CD4-positive, alpha-beta T cell treated with Interferon alpha-2 for 1 hour (primary cell): ENCODE results near the gene AUTS2.
A peak's percentile ranks its signal among the peaks of the same experiment; 100 is the strongest.

Experiments used
- DNase-seq, 2 donors: peaks; one replicate each; pipeline ENCODE4 v3.0.0-alpha.2; 2020 to 2022

Gene AUTS2

GRCh38 chr7:70159121-70159520 is 560.8 kb downstream of the AUTS2 start:
- DNase-seq, result no peak

- DNase-seq, result no peak
Measured at GRCh38 chr7:70165477-70166170, 567.3 kb downstream of the AUTS2 start.

- DNase-seq, result no peak
Measured at GRCh38 chr7:70171369-70171920, 573.2 kb downstream of the AUTS2 start.

- DNase-seq, result no peak
Measured at GRCh38 chr7:70177166-70177565, 578.9 kb downstream of the AUTS2 start.

GRCh38 chr7:70178211-70178610 is 579.9 kb downstream of the AUTS2 start:
- DNase-seq, result no peak

GRCh38 chr7:70178787-70179186 is 580.5 kb downstream of the AUTS2 start:
- no peak for DNase-seq

GRCh38 chr7:70182521-70182920 is 584.2 kb downstream of the AUTS2 start:
- no peak for DNase-seq

- no peak for DNase-seq
Measured at GRCh38 chr7:70183278-70183677, 585.0 kb downstream of the AUTS2 start.

GRCh38 chr7:70188901-70189650 is 590.8 kb downstream of the AUTS2 start:
- no peak for DNase-seq

GRCh38 chr7:70189776-70190175 is 591.5 kb downstream of the AUTS2 start:
- no peak for DNase-seq

GRCh38 chr7:70190281-70190680 is 592.0 kb downstream of the AUTS2 start:
- DNase-seq, result no peak

GRCh38 chr7:70193514-70193913 is 595.2 kb downstream of the AUTS2 start:
- peak in 1 of 2 donors; percentile 17 for DNase-seq

- DNase-seq, result no peak
Measured at GRCh38 chr7:70208236-70209063, 610.2 kb downstream of the AUTS2 start.

- DNase-seq, result no peak
Measured at GRCh38 chr7:70210200-70210935, 612.1 kb downstream of the AUTS2 start.

GRCh38 chr7:70210936-70211310 is 612.6 kb downstream of the AUTS2 start:
- DNase-seq, result no peak

- DNase-seq, result no peak
Measured at GRCh38 chr7:70212281-70212680, 614.0 kb downstream of the AUTS2 start.

- DNase-seq, result no peak
Measured at GRCh38 chr7:70214071-70214470, 615.8 kb downstream of the AUTS2 start.

GRCh38 chr7:70215491-70215890 is 617.2 kb downstream of the AUTS2 start:
- no peak for DNase-seq

- no peak for DNase-seq
Measured at GRCh38 chr7:70217571-70217970, 619.3 kb downstream of the AUTS2 start.

GRCh38 chr7:70218006-70218405 is 619.7 kb downstream of the AUTS2 start:
- DNase-seq, result no peak

GRCh38 chr7:70219061-70219460 is 620.8 kb downstream of the AUTS2 start:
- no peak for DNase-seq

- no peak for DNase-seq
Measured at GRCh38 chr7:70229242-70229641, 631.0 kb downstream of the AUTS2 start.

GRCh38 chr7:70230761-70231160 is 632.5 kb downstream of the AUTS2 start:
- DNase-seq, result no peak
